Activated CD8-positive, alpha-beta memory T cell treated with anti-CD3 and anti-CD28 coated beads, Interleukin-2, amount 50 U/mL, for 4 hours (primary cell): ENCODE measurements around the gene ECE2.

ENCODE experiments used
- DNase-seq: peaks from one replicate; pipeline ENCODE4 v3.0.0-alpha.2; 2020

ECE2 gene

GRCh38 chr3:184275961-184276910, at the start of gene ECE2:
Gene ECE2, plus strand, starts transcription at chr3:184276022. Its CDS starts 132 bp downstream, at chr3:184276154.
- no peak for DNase-seq

- DNase-seq, result peak; percentile 62
These were observed 48.3 kb upstream of the ECE2 start for GRCh38 chr3:184227481-184227935.

- DNase-seq, result no peak
These were observed 47.3 kb upstream of the ECE2 start for GRCh38 chr3:184228376-184229137.

DNA sequence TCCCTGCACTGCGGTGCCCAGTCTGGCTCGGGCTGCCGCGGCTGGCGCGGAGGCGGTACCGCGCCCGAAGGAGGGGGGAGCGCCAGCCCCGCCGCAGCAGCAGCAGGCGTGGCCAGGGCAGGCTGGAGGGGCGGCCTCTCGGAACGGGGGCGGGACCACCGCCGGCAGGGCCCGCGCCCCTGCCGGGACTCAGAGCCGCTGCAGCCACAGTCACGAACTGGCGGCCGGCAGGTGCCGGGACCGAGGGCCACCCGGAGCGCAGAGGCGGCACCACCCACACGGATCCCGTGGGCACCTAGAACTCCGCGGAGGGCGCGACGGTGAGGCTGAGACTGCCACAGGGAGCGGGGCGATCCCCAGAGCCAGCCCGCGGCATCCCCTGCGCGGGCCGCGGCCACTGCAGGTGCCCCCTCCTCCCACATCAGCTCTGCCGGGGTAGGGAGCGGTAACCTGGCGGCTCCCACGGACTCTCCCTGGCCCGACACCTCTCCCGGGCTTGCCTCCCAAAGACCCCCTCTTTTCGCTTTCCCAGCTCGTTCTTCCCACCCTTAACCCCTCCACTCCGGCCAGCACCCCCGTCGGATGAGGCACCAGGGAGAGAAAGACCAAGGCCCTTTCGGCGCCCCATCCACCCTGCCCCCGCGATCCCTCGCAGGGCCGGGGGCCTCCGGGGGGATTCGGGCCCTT, 46.3 kb upstream of the ECE2 start, which contains the start of gene VWA5B2:
Gene VWA5B2, plus strand, starts transcription at position 192 of the 687 bp plus-strand sequence. CDS start 944 bp downstream, outside the sequence.
- peak; percentile 79 for DNase-seq

DNA sequence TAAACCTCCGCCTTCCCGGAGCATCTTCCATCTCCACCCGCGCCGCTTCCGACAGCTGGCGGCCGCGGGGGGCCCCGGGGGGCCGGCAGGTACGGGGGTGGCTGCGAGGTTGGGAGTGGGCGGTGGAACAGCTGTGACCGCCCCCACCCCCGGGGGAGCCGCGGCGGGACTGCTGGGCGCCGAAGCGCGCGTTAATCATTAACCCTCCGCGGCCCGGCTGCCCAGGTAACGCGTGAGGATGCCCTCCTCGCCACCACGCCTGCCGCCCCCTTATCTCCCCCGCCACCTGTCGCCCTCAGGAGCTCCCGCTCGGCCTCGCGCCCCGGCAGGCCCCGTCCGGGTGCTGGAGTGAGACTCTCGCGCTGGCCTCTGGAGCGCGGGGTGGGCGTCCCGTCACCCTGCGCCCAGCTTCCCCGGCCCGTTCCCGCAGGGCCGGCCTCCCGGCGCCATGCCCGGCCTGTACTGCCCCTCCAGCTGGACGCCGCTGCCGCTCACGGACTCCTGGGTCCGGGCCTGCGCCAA, 45.7 kb upstream of the ECE2 start:
- peak; percentile 31 for DNase-seq

DNA sequence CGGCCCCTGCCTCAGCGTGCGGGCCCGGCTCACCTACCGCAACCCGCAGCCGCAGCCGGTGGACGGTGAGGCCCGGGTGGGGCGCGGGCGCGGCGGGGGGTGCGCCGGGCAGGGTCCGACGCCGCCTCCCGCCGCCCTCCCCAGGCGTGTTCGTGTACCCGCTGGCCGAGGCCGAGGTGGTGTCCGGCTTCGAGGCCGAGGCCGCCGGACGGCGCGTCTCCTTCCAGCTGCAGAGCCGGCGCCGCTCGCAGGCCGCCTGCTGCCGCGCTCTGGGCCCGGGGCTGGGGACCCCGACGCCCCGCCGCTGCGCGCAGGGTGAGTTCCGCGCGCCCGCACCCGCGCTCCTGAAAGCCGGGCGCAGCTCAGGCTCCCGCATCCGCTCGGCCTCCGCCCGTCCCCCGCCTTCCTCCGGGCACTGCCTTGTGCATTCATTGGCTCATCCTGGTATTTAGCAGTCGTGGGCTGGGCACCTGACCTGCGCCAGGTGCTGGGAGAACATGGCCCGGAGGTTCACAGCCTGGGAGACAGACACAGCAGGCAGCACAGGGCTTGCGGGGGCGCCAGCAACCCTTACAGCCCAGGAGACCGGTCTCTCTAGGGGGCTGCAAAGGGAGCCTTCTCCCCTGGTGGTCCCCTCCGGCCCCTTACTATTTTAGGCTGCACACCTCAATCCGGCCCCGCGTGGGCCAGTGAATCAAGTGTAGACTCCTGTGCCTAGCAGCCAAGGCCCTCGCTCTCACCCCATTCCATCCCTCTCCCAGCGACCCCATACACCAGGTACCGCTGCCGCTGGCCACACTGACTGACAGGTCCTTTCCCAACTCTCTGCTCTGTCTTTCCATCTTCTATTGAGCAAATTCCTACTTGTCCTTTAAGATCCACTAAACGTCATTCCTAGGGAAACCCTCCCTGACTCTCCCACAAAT, 45.0 kb upstream of the ECE2 start:
- no peak for DNase-seq

DNA sequence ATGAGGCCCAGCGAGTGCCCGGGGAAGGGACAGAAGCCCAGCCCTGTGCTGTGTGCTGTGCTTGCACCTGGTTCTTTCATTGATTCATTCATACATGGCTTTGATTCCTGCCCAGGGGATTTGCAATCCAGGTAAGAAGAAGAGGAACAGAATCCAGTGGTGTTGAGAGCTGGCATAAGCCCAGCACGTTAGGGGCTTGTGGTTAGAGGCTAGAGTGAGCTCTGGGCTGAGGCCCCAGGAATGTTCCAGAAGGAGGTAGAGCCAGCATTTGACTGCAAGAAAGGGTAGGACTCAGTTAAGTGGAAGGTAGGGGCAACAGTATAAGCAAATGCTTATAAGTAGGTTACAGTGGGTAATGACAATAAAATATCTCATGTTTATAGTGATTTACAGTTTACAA, 44.2 kb upstream of the ECE2 start:
- no peak for DNase-seq

GRCh38 chr3:184233127-184233843, 42.5 kb upstream of the ECE2 start:
- no peak for DNase-seq

DNA sequence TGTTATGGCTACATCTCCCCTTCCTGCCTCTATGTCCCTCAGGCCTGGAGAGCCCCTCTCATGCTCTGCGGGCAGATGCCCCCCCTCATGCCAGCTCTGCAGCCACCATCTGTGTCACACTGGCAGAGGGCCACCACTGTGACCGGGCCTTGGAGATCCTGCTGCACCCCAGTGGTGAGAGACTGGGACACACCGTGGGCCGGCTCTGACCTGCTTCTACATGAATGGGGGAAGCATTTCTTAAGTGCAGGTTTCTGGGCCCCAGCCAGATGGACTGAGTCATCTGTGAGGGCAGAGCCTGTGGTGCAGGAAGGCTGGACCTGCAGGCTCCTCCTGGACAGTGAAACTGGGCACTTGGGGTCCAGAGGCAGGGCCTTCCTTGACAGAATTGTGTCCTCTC, 41.6 kb upstream of the ECE2 start:
- DNase-seq, result no peak

- no peak for DNase-seq
These were observed 41.0 kb upstream of the ECE2 start for GRCh38 chr3:184234671-184235380.

DNA sequence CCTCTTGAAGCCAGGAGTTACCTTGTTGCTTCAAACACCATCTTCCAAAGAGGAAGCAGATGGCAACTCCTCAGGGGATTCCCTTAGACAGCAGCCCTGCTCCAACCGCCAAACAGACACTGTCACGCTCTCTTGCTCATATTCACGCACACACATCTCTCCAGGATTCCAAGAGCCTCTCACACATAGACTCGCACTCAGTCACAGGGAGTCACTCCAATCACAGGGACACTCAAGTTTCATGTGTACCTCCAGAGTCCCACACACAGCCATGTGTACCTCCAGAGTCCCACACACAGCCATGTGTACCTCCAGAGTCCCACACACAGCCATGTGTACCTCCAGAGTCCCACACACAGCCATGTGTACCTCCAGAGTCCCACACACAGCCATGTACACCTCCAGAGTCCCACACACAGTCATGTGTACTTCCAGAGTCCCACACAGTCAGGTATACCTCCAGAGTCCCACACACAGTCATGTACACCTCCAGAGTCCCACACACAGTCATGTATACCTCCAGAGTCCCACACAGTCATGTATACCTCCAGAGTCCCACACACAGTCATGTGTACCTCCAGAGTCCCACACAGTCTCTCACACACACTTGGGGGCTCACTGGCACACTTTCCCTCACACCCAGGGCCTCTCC, 40.3 kb upstream of the ECE2 start:
- no peak for DNase-seq

DNA sequence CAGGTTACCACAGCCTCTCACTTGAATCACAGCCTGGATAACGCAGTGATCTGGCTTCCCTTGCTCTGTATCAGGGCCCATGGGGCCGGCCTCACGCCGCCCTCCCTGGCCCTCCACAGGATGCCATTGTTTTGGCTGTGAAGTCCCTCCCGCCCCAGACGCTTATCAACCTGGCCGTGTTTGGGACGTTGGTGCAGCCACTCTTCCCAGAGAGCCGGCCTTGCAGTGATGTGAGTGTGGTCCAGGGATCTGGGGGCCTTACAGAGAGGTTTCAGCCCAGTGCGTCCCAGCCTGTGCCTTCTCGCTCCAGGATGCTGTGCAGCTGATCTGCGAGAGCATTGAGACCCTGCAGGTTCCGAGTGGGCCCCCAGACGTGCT, 39.8 kb upstream of the ECE2 start:
- no peak for DNase-seq

- no peak for DNase-seq
These were observed 39.2 kb upstream of the ECE2 start for GRCh38 chr3:184236636-184237035.

- DNase-seq, result no peak
These were observed 38.6 kb upstream of the ECE2 start for GRCh38 chr3:184237211-184237610.

- DNase-seq, result no peak
These were observed 38.0 kb upstream of the ECE2 start for GRCh38 chr3:184237807-184238206.

DNA sequence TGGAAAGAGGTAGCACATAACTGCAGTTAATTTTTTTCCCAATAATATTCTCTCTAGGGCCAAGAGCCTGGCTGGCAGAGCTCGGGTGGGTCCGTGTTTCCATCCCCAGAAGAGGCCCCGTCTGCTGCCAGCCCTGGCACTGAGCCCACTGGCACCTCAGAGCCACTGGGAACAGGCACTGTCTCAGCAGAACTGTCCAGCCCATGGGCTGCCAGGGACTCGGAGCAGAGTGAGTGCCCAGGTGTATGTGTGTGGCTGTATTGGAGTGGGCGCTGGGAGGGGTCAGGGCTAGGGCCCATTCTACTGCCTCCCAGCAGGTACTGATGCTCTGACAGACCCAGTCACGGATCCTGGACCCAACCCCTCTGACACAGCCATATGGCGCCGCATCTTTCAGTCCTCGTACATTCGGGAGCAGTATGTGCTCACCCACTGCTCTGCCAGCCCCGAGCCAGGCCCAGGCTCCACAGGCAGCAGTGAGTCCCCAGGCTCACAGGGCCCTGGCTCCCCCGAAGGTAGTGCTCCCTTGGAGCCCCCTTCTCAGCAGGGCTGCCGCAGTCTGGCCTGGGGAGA, 37.5 kb upstream of the ECE2 start:
- DNase-seq, result no peak

GRCh38 chr3:184239221-184239620, 36.6 kb upstream of the ECE2 start:
- DNase-seq, result no peak

DNA sequence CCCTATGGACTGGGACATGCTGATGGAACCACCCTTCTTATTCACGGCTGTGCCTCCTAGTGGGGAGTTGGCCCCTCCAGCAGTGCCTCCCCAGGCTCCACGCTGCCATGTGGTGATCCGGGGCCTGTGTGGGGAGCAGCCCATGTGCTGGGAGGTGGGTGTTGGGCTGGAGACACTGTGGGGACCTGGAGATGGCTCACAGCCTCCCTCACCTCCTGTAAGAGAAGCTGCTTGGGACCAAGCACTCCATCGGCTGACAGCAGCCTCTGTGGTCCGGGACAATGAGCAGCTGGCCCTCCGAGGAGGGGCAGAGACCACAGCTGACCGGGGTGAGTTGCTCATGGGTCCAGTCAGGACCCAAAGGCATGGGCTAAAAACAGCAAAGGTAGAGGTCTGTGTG, 36.1 kb upstream of the ECE2 start:
- DNase-seq, result no peak

GRCh38 chr3:184240384-184241140, 35.3 kb upstream of the ECE2 start:
- no peak for DNase-seq
